Activated CD4-positive, alpha-beta memory T cell treated with anti-CD3 and anti-CD28 coated beads for 36 hours (primary cell): ENCODE measurements around the gene IGF2BP1. TPM values are rescaled to one million over a fixed set of nuclear protein-coding genes. Genes with fewer than 3 reads are reported as not detected.
"Not testable (repeated sequence)": the region's sequence is repeated elsewhere in the genome, so short reads cannot be mapped to it uniquely, and the experiment has no call there.

Source experiments
- CTCF ChIA-PET: fragments of 350-600 bp; sonication (Branson Sonifier 250); formaldehyde crosslinking; loops from one replicate; lab custom pipeline; 2021; ENCODE audit warnings: antibody characterized with exemption, inconsistent platforms; lab: Charles Lee
- POLR2A ChIA-PET: fragments of 350-600 bp; sonication (Branson Sonifier 250); formaldehyde crosslinking; loops from one replicate; lab custom pipeline; 2021; ENCODE audit warnings: antibody characterized with exemption; lab: Charles Lee
- DNase-seq: peaks from one replicate; pipeline ENCODE4 v3.0.0-alpha.2; 2020
- H3K27ac Mint-ChIP-seq: one replicate; pipeline ENCODE4 v1.8.0; 2021; ENCODE audit warnings: mixed read lengths
- H3K27me3 Mint-ChIP-seq: one replicate; pipeline ENCODE4 v1.8.0; 2021; ENCODE audit warnings: mixed read lengths
- H3K36me3 Mint-ChIP-seq: one replicate; pipeline ENCODE4 v1.8.0; 2021; ENCODE audit warnings: mixed read lengths
- H3K4me1 Mint-ChIP-seq: one replicate; pipeline ENCODE4 v1.8.0; 2021; ENCODE audit warnings: low read depth, mixed read lengths
- H3K4me3 Mint-ChIP-seq: one replicate; pipeline ENCODE4 v1.8.0; 2021; ENCODE audit warnings: mild to moderate bottlenecking, mixed read lengths
- H3K9me3 Mint-ChIP-seq: one replicate; pipeline ENCODE4 v1.8.0; 2021; ENCODE audit warnings: mixed read lengths
- intact Hi-C: fragments of 100-400 bp; cut with micrococcal nuclease; formaldehyde crosslinking; loops from one replicate; pipeline ENCODE4 v1.15.1; 2023
- total RNA-seq, 2 experiments: library from RNA; stranded (reverse); gene quantifications; one replicate each; pipeline ENCODE4 v1.2.3, GENCODE V29; 2021

IGF2BP1 gene
- total RNA-seq, 2 experiments from 2014 or later, result 0.22 to 0.29 TPM

DNA sequence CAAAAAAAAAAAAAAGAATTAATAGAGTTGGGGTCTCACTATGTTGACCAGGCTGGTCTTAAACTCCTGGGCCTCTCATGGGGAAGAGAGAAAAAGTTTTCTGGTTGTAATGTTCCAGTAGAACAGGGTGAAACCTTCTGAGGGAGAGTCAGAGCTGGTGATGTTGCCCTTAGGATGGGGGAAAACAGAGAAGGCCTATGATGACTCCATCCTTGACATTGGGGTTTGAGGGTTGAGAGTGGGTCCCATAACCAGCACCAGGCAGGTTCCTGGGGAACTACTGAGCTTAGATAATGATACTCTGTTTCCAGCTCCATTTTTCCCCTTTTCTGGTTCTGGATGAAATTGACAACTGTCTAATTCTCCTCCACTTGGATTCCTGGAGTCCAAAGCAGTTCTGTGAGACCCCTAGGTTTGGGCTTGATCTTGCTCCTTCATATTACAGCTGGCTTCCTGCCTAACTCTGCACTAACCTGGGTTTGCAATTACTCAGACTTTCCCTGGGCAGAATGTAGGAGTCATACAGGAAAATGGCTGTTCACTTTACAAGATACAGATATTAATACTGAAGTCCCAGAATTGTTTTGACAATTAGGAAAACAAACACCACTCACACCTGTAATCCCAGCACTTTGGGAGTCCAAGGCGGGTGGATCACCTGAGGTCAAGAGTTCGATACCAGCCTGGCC, 72.5 kb downstream of the IGF2BP1 start:
- ChIA-PET CTCF (interaction anchor here (0.6 to 1.9 kb wide), 2 partner anchors 37 to 157 kb away, joined by 3 to 6 read pairs; no protein-coding TSS in a partner anchor), POLR2A (no interaction called here)
- intact Hi-C loops, result no loop called here
- H3K4me1 Mint-ChIP-seq, result no peaks in the 10 kb centered on the region
- H3K9me3 Mint-ChIP-seq, result no peaks in the 10 kb centered on the region
- H3K36me3 Mint-ChIP-seq, result no peaks in the 10 kb centered on the region
- H3K27ac Mint-ChIP-seq, result no peak overlapping the region
- H3K27me3 Mint-ChIP-seq, result no peaks in the 10 kb centered on the region
- no peak overlapping the region for H3K4me3 Mint-ChIP-seq
- no peak for DNase-seq

- no peaks in the 10 kb centered on the region for H3K9me3 Mint-ChIP-seq
- no peaks in the 10 kb centered on the region for H3K36me3 Mint-ChIP-seq
- H3K4me3 Mint-ChIP-seq, result no peak overlapping the region
- H3K27ac Mint-ChIP-seq, result no peak overlapping the region
- H3K27me3 Mint-ChIP-seq, result peaks cover 3% of the 10 kb centered on the region
- intact Hi-C loops, result no loop called here
- DNase-seq, result no peak
- no peaks in the 10 kb centered on the region for H3K4me1 Mint-ChIP-seq
- ChIA-PET POLR2A (no interaction called here), CTCF (interaction anchor here (1.9 kb wide), 1 partner anchor 39 kb away, joined by 6 read pairs; no protein-coding TSS in a partner anchor)
These were observed 73.9 kb downstream of the IGF2BP1 start for GRCh38 chr17:49071106-49071505.

- Mint-ChIP-seq H3K4me3 (no peak overlapping the region), H3K36me3 (no peaks in the 10 kb centered on the region), H3K4me1 (no peaks in the 10 kb centered on the region), H3K9me3 (no peaks in the 10 kb centered on the region), H3K27ac (no peak overlapping the region), H3K27me3 (peaks cover 16% of the 10 kb centered on the region)
- ChIA-PET POLR2A (no interaction called here), CTCF (no interaction called here)
- no peak for DNase-seq
- intact Hi-C loops, result no loop called here
These were observed 77.8 kb downstream of the IGF2BP1 start for GRCh38 chr17:49074851-49075540.

DNA sequence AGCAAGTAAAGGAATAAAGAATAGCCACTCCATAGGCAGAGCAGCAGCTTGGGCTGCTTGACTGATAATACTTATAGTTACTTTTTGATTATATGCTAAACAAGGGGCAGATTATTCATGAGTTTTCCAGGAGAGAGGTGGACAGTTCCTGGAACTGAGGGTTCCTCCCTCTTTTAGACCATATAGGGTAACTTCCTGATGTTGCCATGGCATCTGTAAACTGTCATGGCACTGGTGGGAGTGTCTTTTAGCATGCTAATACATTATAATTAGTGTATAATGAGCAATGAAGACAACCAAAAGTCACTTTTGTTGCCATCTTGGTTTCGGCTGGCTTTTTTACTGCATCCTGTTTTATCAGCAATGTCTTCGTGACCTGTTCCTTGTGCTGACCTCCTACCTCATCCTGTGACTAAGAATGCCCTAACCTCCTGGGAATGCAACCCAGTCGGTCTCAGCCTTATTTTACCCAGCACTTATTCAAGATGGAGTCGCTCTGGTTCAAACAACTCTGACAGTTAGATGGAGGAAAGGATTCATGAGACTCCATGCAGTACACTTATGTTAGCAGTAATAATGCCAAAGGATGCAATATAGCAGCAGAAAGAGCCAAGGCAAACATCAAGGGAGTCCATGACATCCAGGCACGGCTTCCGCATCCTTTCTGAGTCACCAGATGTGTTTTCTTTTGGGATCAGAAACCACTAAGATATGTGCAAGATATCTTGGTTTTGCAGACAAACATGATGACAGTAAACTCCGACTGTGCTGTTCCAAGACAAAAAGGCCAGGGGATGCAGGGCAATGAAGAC, 79.6 kb downstream of the IGF2BP1 start:
- DNase-seq, result no peak
- no peak overlapping the region for H3K27ac Mint-ChIP-seq
- H3K36me3 Mint-ChIP-seq, result no peaks in the 10 kb centered on the region
- CTCF ChIA-PET, result no interaction called here
- no peaks in the 10 kb centered on the region for H3K4me1 Mint-ChIP-seq
- intact Hi-C loops, result no loop called here
- H3K9me3 Mint-ChIP-seq, result no peaks in the 10 kb centered on the region
- POLR2A ChIA-PET, result no interaction called here
- peaks cover 20% of the 10 kb centered on the region for H3K27me3 Mint-ChIP-seq
- no peak overlapping the region for H3K4me3 Mint-ChIP-seq

- POLR2A ChIA-PET, result no interaction called here
- CTCF ChIA-PET, result no interaction called here
- intact Hi-C loops, result no loop called here
- Mint-ChIP-seq H3K36me3 (no peaks in the 10 kb centered on the region), H3K9me3 (no peaks in the 10 kb centered on the region), H3K27ac (no peak overlapping the region), H3K4me3 (no peak overlapping the region), H3K27me3 (peaks cover 20% of the 10 kb centered on the region), H3K4me1 (no peaks in the 10 kb centered on the region)
- no peak for DNase-seq
These were observed 81.1 kb downstream of the IGF2BP1 start for GRCh38 chr17:49078248-49078647.

GRCh38 chr17:49079840-49080663, 82.9 kb downstream of the IGF2BP1 start:
- Mint-ChIP-seq H3K4me1 (no peaks in the 10 kb centered on the region), H3K27me3 (peaks cover 22% of the 10 kb centered on the region), H3K4me3 (no peak overlapping the region), H3K27ac (no peak overlapping the region), H3K9me3 (no peaks in the 10 kb centered on the region), H3K36me3 (no peaks in the 10 kb centered on the region)
- ChIA-PET POLR2A (no interaction called here), CTCF (no interaction called here)
- intact Hi-C loops, result no loop called here
- DNase-seq, result no peak

GRCh38 chr17:49082231-49082630, 85.0 kb downstream of the IGF2BP1 start:
- POLR2A ChIA-PET, result no interaction called here
- CTCF ChIA-PET, result interaction anchor here (1.4 kb wide), 1 partner anchor 49 kb away, joined by 3 read pairs; no protein-coding TSS in a partner anchor
- Mint-ChIP-seq H3K4me3 (no peak overlapping the region), H3K9me3 (no peaks in the 10 kb centered on the region), H3K27ac (no peak overlapping the region), H3K27me3 (peaks cover 22% of the 10 kb centered on the region), H3K36me3 (no peaks in the 10 kb centered on the region), H3K4me1 (no peaks in the 10 kb centered on the region)
- intact Hi-C loops, result no loop called here
- no peak for DNase-seq

DNA sequence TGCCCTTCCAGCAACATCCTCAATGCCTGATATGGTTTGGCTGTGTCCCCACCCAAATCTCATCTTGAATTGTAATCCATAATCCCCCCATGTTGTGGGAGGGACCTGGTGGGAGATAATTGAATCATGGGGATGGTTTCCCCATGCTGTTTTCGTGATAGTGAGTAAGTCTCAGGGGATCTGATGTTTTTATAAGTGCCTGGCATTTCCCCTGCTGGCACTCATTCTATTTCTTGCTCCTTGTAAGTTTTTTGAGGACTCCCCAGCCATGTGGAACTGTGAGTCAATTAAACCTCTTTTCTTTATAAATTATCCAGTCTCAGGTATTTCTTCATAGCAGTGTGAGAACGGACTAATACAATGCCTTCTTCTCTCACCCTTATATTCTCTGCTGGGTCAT, 87.9 kb downstream of the IGF2BP1 start:
- peaks cover 15% of the 10 kb centered on the region for H3K27me3 Mint-ChIP-seq
- H3K27ac Mint-ChIP-seq, CTCF ChIA-PET: not testable (repeated sequence)

GRCh38 chr17:49085565-49086315, 88.6 kb downstream of the IGF2BP1 start:
- CTCF ChIA-PET, result no interaction called here
- Mint-ChIP-seq H3K4me3 (no peak overlapping the region), H3K27me3 (peaks cover 15% of the 10 kb centered on the region), H3K27ac (no peak overlapping the region), H3K4me1 (no peaks in the 10 kb centered on the region), H3K36me3 (no peaks in the 10 kb centered on the region), H3K9me3 (no peaks in the 10 kb centered on the region)
- POLR2A ChIA-PET, result no interaction called here
- intact Hi-C loops, result no loop called here
- DNase-seq, result no peak

More for the DNA sequence above, 87.9 kb downstream of the IGF2BP1 start:
- POLR2A ChIA-PET, H3K36me3 Mint-ChIP-seq, intact Hi-C loops, H3K9me3 Mint-ChIP-seq, H3K4me3 Mint-ChIP-seq, DNase-seq, H3K4me1 Mint-ChIP-seq: not testable (repeated sequence)

- Mint-ChIP-seq H3K4me1 (no peaks in the 10 kb centered on the region), H3K4me3 (no peak overlapping the region), H3K27ac (no peak overlapping the region), H3K36me3 (no peaks in the 10 kb centered on the region), H3K9me3 (no peaks in the 10 kb centered on the region), H3K27me3 (peaks cover 12% of the 10 kb centered on the region)
- intact Hi-C loops, result no loop called here
- DNase-seq, result no peak
- CTCF ChIA-PET, result no interaction called here
- POLR2A ChIA-PET, result no interaction called here
These were observed 89.1 kb downstream of the IGF2BP1 start for GRCh38 chr17:49086316-49086605.

- intact Hi-C loops, result no loop called here
- Mint-ChIP-seq H3K36me3 (no peaks in the 10 kb centered on the region), H3K9me3 (no peaks in the 10 kb centered on the region), H3K4me3 (no peak overlapping the region), H3K27ac (no peak overlapping the region), H3K4me1 (no peaks in the 10 kb centered on the region), H3K27me3 (peaks cover 12% of the 10 kb centered on the region)
- no peak for DNase-seq
- ChIA-PET POLR2A (no interaction called here), CTCF (interaction anchor here (1.0 kb wide), 1 partner anchor 74 kb away, joined by 3 read pairs; no protein-coding TSS in a partner anchor)
These were observed 89.5 kb downstream of the IGF2BP1 start for GRCh38 chr17:49086649-49087048.
